Stimulated activated CD8-positive, alpha-beta memory T cell treated with anti-CD3 and anti-CD28 coated beads, Interleukin-4, amount 100 ng/mL, for 24 hours (primary cell): ENCODE measurements around the gene ARHGAP20.

Source experiments
- DNase-seq: peaks from one replicate; pipeline ENCODE4 v3.0.0-alpha.2; 2020; ENCODE audit warnings: low read depth

Gene ARHGAP20

GRCh38 chr11:110601936-110602335 is 110.3 kb downstream of the ARHGAP20 start:
- DNase-seq, result no peak

DNA sequence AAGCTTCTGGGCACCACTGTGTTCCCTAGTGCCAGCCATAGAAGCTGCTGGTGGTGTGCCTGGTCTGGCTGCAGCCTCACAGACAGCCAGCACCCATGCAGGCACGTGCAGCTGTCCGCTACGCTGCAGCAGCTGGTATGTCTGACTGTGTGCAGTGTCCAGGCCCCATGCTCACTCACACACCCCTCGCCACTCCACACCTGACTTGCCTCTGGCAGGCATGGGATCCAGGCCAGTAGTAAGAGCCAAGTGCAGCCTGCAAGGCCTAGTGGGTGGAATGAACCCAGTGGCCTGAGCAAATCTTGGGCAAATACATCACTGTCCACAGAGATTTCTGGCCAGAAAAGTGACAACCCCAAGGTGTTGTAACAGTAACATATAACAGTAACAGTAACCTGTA is 111.9 kb downstream of the ARHGAP20 start:
- DNase-seq, result no peak

GRCh38 chr11:110599207-110599606 is 113.0 kb downstream of the ARHGAP20 start:
- DNase-seq, result no peak

- no peak for DNase-seq
Observed at GRCh38 chr11:110598725-110599124, 113.5 kb downstream of the ARHGAP20 start.

DNA sequence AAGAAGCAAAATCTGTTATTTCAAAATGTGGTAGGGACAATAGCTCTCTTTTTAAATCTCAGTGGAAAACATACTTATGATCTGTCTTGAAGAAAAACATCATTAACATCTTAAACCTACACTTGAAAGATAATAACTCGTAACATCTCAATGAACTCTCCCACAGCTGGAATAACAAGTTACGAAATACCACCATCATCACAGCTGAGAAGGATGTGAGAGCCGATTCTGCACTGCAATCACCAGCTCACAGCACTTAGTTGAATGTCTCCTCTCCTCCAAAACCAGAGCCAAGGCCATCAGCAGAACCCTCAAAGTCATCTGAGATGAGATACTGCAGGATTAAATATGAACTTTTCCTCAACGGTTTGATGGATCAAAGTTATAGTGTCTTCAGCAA is 124.3 kb downstream of the ARHGAP20 start:
- no peak for DNase-seq

- DNase-seq, result no peak
Observed at GRCh38 chr11:110587129-110587528, 125.1 kb downstream of the ARHGAP20 start.

DNA sequence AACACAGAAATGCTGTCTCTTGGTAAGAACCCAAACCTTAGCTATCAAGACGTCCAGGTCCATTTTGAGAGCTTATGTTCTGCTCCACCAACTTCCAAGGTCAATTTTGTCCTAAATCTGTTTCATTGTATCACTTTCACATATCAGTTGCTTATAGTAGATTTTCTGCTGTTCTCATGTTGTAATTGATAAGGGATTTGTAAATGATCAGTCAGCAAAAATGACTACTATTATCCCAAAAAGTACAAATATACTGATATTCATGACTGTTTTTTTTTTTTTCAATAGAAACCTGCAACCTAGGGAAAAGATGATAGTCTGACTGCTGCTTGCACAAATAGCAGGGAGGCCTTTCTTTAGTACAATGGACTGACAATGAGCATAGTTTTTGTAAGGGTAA is 128.1 kb downstream of the ARHGAP20 start:
- DNase-seq, result no peak

DNA sequence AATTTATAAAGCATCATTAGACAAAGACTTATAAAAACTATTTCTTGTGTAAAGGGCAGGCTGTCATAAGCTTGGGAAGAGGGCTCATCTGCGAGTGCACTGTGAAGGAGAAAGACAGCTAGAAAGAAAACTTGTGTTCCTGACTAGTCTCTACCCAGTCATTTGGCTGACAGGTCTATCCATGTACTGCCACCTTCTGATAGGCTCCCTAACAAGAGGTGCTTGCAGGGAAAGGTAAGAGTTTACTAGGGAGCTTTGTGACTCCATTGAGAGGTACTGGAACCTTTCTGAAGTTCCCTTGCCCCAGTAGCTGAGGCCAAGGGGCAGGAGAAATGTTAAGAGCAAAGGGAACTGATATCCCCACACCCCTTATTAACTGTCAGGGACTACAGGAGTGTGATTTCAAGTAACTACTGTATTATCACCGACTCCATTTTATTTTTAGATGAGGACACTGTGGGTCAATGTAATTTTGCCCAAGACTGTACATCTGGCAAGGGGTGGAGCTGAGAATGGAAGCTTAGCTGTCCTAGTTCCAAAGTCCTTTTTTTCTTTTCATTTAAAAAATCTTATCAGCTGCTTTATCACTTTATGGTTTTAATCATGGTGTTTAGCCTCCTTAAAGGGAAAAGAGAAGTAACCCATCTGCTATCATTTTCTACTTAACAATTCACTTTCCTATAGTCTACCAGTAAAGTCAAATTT is 129.4 kb downstream of the ARHGAP20 start:
- no peak for DNase-seq

DNA sequence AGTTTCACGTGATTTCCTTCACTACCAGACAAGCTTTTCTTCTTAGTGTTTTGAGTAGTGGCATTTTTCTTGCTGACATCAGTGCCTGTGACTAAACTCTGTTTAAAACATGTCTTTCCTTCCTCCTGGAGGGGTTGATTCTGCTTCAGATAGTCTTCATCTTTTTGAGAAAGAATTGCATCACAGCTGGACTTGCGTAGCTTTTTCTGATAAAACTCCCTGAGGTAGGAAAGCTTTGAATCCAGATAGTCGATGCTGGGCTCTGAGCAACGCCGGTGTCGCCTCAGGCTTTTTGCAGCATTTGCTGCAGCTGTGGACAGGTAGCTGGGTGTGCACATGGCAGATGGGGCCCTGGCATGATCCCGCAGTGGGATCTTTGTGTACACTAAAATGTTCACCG is 131.7 kb downstream of the ARHGAP20 start:
- DNase-seq, result no peak

GRCh38 chr11:110573411-110573810 is 138.8 kb downstream of the ARHGAP20 start:
- no peak for DNase-seq

DNA sequence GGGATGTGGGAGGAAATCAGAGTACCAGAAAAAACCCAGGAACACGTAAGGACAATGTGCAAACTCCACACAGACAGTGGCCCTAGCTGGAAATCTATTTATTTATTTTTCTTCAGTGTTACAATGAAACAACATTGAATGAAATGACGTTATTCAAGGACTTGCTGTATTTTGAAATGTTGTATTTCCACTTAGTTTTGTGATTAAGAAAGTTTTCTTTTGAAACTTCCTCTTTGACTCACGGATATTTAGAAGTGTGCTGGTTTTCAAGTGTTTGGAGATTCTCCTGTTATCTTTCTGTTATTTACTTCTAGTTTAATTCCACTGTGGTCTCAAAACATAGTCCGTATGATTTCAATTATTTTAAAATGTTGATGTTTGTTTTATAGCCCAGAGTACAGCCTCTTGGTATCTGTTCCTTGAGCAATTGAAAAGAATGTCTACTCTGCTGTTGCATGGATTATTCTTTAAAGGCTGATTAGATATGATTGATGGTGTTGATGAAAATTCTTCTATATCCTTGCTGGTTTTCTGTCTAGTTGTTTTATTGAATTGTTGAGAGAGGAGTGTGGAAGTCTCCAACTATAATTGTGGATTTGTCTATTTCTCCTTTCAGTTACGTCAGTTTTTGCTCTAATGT is 141.0 kb downstream of the ARHGAP20 start:
- no peak for DNase-seq

- no peak for DNase-seq
Observed at GRCh38 chr11:110566577-110566976, 145.7 kb downstream of the ARHGAP20 start.

DNA sequence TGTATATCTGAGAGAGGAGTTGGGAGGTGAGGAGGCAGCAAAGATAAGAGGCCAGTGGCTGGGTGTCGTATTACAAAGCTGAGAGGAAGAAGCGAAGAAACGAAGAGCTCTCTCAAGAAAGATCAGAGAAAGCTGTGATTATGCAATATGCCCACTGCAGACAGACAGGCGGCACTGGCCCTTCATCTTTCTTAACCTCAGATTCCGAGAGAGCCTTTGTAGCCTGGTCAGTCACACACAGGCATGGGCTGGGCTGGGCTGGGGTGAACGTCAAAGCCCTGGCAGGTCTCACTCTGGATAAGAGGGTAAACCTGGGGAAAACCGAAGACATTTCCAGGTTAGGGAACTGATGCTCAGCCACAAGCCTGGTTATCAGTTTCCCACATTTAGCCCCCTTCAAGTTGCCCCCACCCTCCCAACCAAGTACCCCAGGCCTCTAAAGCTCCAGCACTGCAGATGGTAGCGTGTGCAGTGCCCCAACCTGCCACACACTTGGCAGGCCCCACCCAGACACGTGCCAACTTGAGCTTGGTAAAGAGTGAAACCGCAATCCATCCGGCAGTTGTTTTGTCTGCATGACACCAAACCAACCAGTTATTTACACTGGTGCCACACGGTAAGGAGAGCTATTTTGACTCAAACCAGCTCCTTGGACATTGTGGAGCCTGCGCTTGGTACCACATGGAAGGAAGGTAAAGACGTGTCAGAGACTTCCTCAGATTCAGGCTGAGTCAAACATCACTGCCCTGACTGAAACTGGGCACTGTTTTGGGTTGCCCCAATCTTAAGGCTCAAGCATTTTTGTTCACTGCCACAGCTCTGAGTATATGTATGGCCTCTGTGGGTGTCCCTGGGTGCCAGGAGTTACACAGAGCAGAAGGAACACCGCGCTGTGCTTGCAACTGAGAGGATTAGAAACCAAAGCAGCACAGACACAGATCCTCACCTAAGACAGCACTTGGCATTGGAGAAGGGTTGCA is 146.6 kb downstream of the ARHGAP20 start:
- DNase-seq, result no peak

DNA sequence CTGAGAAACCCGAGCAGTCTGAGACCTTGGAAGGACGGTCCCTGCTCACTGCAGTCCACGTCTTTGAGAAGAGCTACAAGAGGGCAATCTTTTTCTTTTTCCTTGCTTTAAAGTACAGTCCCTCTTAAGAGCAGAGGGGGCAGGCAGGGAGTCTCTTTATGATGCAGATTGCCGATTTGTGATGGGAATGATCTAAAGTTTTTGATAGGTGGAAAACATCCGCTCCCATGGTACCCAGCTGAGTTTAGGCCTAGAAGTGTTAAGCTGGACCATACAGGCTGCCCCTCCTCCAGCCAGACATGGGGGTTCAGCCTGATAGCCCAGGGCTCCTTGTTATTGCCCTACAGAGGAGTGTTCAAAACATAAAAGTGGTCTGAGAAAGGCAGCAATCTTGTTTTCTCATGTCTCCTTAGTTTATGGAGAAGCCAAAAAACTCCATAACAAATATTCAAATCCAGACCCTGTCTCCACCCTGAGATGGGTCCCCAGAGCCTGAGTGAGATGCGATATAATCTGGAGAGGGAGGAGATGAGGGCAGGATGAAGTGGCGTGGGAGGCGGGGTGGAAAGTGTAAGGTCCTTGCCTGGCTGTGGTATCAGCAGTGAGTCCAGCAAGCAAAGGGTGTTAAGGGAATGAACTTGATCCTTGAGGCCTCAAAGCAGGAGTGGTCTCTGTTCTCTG is 147.4 kb downstream of the ARHGAP20 start:
- DNase-seq, result no peak

DNA sequence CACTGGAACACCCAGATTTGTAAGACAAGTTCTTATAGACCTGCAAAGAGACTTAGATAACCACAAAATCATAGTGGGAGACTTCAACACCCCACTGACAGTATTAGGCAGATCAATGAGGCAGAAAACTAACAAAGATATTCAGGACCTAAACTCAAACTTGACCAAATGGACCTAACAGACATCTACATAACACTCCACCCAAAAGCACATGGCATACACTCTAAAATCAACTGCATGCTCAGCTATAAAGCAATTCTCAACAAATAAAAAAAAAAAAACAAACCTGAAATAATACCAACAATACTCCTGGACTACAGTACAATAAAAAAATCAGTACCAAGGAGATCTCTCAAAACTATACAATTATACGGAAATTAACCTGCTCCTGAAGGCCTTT is 167.5 kb downstream of the ARHGAP20 start:
- DNase-seq, result no peak

GRCh38 chr11:110538154-110538553 is 174.1 kb downstream of the ARHGAP20 start:
- DNase-seq, result no peak

DNA sequence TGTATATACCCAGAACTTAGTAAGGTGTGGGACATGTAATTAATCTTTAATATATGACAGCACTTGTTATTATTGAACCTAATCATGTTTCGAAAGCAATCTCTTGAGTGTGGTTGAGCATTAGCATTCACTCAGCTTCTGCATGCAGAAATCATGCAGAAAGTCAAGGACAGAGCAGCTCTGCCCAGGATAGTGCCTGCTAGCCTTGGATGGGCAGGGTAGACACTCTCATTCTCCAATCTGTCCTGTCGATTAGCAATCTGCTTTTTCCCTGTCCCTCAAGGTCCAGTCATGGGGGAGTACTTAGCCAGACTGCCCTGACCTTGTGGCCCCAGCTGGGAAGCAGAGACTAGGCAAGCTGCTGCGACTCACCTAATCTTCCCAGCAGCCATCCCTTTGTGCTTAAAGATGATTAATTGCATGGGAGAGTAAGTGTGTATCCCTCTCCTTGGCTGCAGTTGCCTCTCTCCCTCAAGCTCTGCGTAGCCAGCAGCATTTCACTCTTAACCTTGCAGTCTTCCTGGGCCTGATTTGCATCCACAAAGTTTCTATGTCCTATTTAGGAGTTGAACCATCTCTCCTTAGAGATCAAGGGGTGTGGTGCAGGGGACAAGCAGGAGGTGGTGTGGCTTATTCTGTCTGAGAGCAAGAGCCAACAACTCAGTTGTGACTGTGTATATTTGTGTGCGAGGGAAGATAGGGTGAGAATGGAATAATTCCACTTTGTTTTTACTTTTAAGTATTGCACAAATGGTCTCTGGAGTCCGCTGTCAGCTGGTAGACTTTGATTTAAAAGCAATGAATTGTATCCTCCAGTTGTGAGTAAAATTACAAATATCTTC is 181.1 kb downstream of the ARHGAP20 start:
- no peak for DNase-seq

DNA sequence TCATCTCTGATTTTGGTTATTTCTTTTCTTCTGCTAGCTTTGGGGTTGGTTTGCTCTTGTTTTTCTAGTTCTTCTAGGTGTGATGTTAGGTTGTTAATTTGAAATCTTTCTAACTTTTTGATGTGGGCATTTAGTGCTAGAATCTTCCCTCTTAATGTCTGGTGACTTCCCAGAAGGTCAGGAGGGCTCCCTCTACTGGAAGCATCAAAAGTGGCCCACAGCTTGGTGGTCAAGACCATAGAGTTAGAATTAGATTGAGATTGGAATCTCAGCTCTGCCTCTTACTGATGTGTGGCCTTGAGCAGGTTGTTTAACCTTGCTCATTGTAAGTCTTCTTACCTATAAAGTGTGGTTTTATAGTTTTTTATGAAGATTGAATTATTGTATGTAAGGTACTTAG is 183.2 kb downstream of the ARHGAP20 start:
- no peak for DNase-seq

DNA sequence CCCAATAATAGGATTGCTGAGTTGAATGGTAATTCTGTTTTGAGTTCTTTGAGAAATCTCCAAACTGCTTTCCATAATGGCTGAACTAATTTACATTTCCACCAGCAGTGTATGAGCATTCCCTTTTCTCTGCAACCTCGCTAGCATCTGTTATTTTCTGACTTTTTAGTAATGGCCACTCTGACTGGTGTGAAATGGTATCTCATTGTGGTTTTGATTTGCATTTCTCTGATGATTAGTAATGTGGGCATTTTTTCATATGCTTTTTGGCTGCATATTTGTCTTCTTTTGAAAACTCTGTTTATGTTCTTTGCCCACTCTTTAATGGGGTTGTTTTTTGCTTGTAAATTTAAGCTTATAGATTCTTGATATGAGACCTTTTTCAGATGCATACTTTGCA is 185.1 kb downstream of the ARHGAP20 start:
- DNase-seq, result no peak
